KMS-11 (cell line): ENCODE data around the gene KNSTRN.

Experiments used
- H2AFZ ChIP-seq: fragments of 200-600 bp; sonication (generic); 2 replicates; pipeline ENCODE4 v1.6.1; 2016; ENCODE audit warnings: antibody characterized with exemption, mixed run types, low read depth
- H3K27ac ChIP-seq: fragments of 200-600 bp; sonication (generic); 2 replicates; pipeline ENCODE4 v1.6.1; 2016; ENCODE audit warnings: mild to moderate bottlenecking, mixed run types
- H3K27me3 ChIP-seq: fragments of 200-600 bp; sonication (generic); 2 replicates; pipeline ENCODE4 v1.6.1; 2017; ENCODE audit warnings: mild to moderate bottlenecking, low read depth, mixed run types, moderate library complexity; ENCODE audit not compliant: insufficient read depth
- H3K36me3 ChIP-seq: fragments of 200-600 bp; sonication (generic); 2 replicates; pipeline ENCODE4 v1.6.1; 2017; ENCODE audit warnings: mild to moderate bottlenecking, mixed run types; ENCODE audit not compliant: insufficient read depth
- H3K4me1 ChIP-seq: fragments of 200-600 bp; sonication (generic); 2 replicates; pipeline ENCODE4 v1.6.1; 2016; ENCODE audit warnings: mild to moderate bottlenecking, low read depth, mixed run types; ENCODE audit not compliant: poor library complexity, severe bottlenecking
- H3K4me2 ChIP-seq: fragments of 200-600 bp; sonication (generic); 2 replicates; pipeline ENCODE4 v1.7.0; 2016; ENCODE audit warnings: mild to moderate bottlenecking, mixed run types
- H3K4me3 ChIP-seq: fragments of 200-600 bp; sonication (generic); IDR thresholded peaks from 2 replicates; pipeline ENCODE4 v1.6.1; 2017; ENCODE audit warnings: low read depth, low read length, mixed read lengths; ENCODE audit not compliant: insufficient read depth
- H3K79me2 ChIP-seq: fragments of 200-600 bp; sonication (generic); 2 replicates; pipeline ENCODE4 v1.6.1; 2016; ENCODE audit warnings: low read depth, mixed run types; ENCODE audit not compliant: insufficient read depth
- H3K9ac ChIP-seq: fragments of 200-600 bp; sonication (generic); 2 replicates; pipeline ENCODE4 v1.6.1; 2016; ENCODE audit warnings: mild to moderate bottlenecking, mixed run types
- H4K20me1 ChIP-seq: fragments of 200-600 bp; sonication (generic); 2 replicates; pipeline ENCODE4 v1.6.1; 2016; ENCODE audit warnings: mild to moderate bottlenecking, mixed run types; ENCODE audit not compliant: insufficient read depth
- TF ChIP-seq, protein P1 (sequence below): fragments of 200-600 bp; sonication (generic); conservative IDR thresholded peaks from 2 replicates; pipeline ENCODE4 v1.6.1; 2017; ENCODE audit warnings: low read depth, mild to moderate bottlenecking, antibody characterized with exemption, low read length, moderate library complexity, mixed read lengths

KNSTRN gene

DNA sequence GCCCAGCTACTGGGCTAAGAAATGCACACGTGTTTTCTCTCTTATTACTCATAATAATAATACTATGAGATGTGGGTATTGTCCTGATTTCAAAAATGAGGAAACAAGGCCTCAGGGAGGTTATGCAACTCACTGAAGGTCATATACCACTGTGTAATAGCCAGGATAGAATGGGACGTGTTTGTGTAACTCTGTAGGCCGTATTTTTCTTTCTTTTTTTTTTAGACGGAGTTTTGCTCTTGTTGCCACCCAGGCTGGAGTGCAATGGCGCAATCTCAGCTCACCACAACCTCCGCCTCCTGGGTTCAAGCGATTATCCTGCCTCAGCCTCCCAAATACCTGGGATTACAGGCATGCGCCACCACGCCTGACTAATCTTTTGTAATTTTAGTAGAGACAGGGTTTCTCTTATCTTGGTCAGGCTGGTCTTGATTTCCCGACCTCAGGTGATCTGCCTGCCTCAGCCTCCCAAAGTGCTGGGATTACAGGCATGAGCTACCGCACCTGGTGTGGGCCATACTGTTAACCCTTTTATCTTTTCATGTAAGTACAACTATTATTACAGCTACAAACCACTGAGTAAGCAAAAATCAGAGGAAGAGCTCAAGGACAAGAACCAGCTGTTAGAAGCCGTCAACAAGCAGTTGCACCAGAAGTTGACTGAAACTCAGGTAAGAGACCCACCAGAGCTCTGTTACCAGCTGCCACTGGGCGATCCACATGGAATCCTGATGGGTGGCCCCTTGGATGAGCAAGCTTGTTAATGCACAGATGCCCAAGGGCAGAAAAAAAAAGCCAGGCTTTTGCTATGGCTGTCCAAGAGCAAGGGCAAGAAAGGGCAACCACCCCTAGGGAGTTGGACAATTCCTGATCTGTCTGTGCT is 6.7 kb downstream of the KNSTRN start:
- no peak overlapping the region for H3K27ac ChIP-seq
- peaks cover 9% of the 10 kb centered on the region for H3K79me2 ChIP-seq
- no peak overlapping the region for H3K9ac ChIP-seq
- H2AFZ ChIP-seq: no peak overlapping the region
- no peak overlapping the region for H3K4me2 ChIP-seq
- no peaks in the 10 kb centered on the region for H3K27me3 ChIP-seq
- peaks cover 6% of the 10 kb centered on the region; the same call in 1 of the 2 replicates for H3K36me3 ChIP-seq
- H3K4me1 ChIP-seq: peaks cover 9% of the 10 kb centered on the region
- TF ChIP-seq, protein P1, sequence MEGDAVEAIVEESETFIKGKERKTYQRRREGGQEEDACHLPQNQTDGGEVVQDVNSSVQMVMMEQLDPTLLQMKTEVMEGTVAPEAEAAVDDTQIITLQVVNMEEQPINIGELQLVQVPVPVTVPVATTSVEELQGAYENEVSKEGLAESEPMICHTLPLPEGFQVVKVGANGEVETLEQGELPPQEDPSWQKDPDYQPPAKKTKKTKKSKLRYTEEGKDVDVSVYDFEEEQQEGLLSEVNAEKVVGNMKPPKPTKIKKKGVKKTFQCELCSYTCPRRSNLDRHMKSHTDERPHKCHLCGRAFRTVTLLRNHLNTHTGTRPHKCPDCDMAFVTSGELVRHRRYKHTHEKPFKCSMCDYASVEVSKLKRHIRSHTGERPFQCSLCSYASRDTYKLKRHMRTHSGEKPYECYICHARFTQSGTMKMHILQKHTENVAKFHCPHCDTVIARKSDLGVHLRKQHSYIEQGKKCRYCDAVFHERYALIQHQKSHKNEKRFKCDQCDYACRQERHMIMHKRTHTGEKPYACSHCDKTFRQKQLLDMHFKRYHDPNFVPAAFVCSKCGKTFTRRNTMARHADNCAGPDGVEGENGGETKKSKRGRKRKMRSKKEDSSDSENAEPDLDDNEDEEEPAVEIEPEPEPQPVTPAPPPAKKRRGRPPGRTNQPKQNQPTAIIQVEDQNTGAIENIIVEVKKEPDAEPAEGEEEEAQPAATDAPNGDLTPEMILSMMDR: no peak
- H4K20me1 ChIP-seq: no peaks in the 10 kb centered on the region
- H3K4me3 ChIP-seq: no peak overlapping the region

DNA sequence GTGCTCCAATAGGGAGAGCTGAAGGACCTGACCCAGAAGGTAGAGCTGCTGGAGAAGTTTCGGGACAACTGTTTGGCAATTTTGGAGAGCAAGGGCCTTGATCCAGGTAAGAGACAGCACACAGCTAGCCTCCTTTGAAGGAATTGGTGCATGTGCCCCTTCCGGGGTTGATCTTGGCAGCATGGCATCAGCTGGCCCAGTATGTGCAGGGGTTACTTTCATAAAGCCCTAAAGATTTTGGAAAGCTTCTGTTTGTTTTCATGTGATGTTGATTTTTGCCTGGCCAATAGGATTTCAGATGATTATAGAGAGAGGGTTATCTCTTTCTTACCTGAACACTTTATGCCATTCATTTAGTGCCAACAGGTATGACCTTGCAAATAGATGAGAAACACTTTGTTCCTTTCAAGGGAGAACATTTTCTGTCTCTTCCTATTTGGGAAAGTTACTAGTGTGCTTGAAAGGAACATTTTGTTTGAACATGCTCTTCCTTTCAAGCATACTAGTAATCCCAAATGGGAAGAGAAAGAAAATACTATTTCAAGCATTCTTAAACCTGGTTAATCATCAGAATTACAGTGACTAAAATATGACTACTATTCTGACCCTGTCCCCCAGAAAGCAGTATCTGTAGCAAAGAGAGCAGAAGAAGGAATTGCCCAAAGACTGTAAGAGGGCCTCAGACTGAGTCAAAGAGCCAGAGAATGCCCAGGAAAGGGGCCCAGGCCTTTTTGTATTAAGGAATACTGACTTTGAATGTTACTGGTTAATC is 7.5 kb downstream of the KNSTRN start:
- Histone ChIP-seq H3K36me3 (peaks cover 6% of the 10 kb centered on the region; the same call in 1 of the 2 replicates), H3K79me2 (peaks cover under 1% of the 10 kb centered on the region; the same call in 1 of the 2 replicates), H3K4me2 (no peak overlapping the region), H4K20me1 (no peaks in the 10 kb centered on the region), H3K4me1 (peaks cover under 1% of the 10 kb centered on the region), H3K4me3 (no peak overlapping the region), H3K27ac (no peak overlapping the region), H3K9ac (no peak overlapping the region), H3K27me3 (no peaks in the 10 kb centered on the region), H2AFZ (no peak overlapping the region)
- TF ChIP-seq, protein P1: no peak

DNA sequence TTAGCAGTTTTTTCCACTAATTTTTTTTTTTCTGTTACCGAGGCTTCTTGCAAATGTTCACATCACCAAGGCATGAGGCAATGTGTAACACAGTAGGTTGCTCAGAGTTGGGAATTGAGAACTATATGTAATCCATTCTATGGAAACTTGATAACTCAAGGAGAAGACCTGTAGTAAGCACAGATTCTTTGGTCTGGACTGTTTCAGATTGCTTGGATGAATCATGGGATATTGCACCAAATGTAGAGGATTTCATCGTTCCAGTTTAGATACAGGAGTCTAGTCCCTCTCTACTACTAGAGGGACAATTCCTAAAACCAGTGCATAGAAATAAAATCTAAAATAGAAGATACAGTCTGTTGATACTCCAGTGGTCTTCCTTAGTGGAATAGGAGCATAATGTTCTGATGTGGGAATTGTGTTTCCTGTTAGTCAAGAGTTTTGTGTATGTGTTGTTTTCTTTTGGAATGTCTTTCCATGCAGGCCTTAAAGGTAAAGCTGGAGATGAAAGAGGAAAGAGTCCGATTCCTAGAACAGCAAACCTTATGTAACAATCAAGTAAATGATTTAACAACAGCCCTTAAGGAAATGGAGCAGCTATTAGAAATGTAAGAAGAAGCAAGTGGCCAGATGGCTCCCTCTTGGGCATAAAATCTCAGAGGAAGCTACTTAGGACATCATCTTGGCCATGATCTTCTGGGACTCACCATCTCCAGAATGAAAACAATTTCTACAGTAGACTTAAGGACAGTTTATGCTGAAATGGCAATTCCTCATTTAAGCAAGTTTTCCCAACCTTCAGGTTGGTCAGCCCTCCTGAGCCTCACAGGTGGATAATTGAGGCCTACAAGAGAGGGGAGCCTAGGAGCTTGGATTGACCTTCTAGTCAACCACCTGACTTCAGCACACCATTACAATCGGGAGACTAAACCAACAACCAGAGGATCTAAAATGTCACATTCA is 10.7 kb downstream of the KNSTRN start:
- Histone ChIP-seq H3K4me2 (no peak overlapping the region), H3K4me1 (peaks cover 10% of the 10 kb centered on the region), H3K36me3 (peaks cover 6% of the 10 kb centered on the region; the same call in 1 of the 2 replicates), H3K27me3 (no peaks in the 10 kb centered on the region), H3K4me3 (no peak overlapping the region), H3K9ac (no peak overlapping the region), H2AFZ (no peak overlapping the region), H3K27ac (no peak overlapping the region), H3K79me2 (no peaks in the 10 kb centered on the region), H4K20me1 (no peaks in the 10 kb centered on the region)
- TF ChIP-seq, protein P1: no peak
